Endothelial cell of hepatic sinusoid (primary cell): ENCODE data around the gene DPYSL3.

Experiments used
- in situ Hi-C: cut with HindIII; loops from 2 replicates; pipeline ENCODE4 v1.10.0; 2017; ENCODE audit warnings: low sequenced_read_pairs

DPYSL3 gene

DNA sequence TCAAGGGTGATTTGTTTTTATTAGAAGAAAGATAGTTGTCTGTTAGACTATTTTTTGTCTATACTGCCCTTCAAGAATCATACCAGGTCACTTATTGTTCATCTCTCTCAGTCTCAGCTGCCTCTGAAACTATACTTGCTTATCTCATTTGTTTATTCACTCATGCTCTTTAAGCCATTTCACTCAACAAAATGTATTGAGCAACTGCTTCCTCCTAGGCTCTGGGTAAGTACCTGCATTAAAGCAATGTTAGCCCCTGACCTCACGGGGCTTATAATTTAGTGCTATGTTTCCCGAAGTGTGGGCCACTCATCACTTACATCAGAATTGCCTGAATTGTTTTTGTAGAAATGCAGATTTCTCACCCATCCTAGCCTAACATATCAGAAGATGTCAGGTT is 100.9 kb downstream of the DPYSL3 start:
- in situ Hi-C loops: no loop called here

DNA sequence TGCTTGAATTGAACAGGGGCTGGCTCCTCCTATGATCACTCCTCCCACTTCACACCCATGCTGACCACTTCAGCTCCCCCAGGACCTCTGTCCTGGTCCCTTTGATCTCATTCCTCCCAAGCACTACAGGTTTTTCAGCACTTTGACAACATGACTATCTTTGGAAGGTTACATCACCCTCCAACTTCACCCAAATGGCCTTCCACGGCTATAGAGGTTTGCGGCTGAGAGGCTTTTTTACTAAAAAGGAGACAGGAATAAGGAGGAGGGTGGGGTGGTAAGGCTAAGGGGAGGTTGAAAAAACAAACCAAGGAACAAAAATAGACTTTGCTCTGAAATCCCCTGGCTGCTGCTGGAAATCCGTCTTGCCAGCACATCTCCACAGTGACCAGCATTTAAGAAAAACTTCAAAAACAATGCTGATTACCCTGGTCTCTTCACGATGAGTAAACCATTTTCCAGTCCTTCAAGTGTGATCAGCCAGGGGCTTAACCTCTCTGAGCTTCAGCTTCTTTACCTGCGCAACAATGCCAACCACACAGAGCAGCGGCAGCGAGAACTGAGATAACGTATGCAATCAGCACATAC is 102.7 kb downstream of the DPYSL3 start:
- in situ Hi-C loops: no loop called here

DNA sequence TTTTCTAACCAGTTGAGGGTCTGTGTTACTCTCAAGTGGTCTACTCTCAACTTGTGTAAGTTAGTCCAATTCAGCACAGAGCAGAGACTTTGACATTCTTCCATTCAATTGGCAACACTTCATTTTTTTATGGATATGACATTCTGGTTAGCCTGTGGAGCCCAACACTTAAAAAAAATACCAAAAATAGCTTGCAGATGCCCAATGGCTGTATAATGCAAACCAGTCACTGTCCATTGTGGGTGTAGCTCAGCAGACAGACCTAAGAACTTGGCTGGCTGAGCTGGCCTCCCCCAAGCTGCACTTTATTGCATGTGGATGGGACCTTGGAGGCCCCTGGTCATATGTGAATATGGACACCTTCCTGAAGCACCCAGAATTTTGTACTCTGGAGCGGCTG is 103.2 kb downstream of the DPYSL3 start:
- in situ Hi-C loops: no loop called here

DNA sequence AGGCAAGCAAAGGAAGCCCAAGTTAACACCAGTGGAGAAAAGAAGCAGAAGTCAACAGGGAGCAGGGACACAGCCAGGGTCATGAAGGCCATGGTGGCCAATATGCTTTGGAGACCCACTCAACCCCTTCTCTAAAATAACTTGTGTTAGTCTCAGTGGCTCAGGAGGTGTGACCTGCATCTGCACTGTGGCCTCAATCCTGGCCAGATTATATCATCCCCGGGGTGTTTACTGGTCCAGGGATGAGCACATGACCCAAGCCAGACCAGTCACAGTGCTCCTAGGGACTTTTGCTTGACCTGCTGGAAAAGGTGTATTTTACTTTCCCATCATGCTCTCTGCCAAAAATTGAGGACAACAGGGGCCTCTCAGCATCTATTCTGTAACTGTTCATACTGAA is 105.2 kb downstream of the DPYSL3 start:
- in situ Hi-C loops: no loop called here

DNA sequence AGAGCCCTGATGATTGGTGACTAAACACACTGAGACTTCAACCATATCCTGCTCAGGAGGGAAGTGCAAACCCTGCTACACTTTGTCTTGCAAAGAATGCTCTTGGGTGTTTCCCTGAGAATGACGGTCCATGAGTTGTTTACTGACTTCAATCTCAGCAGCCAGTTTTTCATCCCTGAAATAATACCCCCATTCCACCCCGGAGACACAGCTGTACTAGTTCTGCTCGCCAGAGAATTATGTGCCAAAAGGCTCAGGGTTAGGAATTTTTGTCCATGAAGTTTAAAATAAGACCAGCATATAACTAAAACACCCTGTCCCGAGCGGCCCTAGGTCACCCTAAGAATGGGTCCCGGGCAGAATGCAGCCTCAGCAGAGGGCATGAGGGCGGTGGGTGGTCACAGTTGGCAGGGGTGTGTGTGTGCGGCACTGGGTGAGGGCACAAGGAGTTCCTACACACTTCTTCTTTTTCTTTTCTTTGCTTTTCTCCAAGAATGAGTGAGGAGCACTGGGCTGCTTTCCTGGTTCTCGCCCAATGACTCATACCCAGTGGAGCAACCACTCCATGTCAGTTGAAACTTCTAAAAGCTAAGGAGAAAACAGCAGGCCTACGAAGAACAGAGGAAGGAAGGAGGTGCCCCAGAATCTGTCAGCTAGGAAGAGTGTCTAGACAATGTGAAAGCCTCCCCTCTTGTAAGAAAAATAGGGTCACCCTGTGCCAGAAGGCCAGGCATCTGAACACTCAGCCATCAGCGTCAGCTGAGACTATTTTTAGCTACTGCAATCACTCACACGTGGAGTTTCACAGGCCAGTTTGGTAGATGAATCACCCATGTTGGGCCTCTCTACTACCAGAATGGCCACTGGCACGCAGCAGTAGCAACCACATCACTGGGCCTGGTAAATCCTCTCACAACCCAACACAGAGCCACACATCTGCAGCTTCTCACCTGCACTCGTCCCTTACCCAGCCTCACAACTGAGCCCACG is 105.9 kb downstream of the DPYSL3 start:
- in situ Hi-C loops: no loop called here

DNA sequence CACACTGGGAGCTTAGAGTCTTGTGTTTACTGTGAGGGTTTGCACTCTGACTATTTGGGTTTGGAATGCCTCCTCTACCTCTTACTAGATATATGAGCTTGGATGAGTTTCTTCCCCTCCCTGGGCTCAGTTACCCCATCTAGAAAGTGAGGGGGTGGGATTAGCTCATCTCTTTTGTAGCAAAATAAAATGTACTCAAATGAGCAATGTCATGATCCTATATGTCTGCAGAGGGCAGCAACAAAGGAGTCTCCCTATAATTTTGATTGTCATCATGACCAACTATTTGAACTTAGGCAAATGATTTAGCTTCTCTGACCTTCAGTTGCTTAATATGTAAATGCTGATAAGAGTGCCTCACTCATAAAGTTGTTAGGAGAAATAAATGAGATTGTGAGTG is 109.0 kb downstream of the DPYSL3 start:
- in situ Hi-C loops: no loop called here

DNA sequence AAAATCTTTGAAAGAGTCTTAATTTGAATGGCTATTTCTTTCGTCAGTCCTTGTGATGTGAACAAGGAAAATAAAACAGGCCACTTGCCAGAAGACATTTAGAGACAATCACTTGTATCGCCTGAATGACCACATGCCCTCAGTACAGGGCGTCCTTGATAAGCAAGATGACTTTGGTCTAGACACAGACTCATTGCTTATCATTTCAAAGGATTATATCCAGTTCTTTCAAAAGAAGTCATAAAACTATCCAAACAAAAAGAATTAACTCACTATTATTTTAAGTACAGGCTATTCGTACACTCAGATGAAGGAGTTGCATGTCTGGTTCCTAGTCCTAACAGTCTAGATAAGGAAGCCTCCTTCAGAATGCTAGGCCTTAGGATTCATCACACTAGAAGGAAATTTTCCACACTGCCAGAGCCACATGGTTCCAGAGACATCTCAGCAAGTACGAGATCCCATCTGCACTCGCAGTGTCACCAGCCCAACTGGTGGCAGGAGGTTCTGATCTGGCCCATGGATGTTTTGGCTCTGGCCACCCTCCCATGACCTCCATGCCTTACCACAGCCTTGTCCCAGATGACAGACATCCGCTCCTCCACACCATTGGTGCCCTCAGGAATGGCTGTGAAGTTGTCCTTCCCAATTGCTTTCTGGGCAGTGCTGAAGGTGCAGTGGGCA is 109.6 kb downstream of the DPYSL3 start:
- in situ Hi-C loops: no loop called here

DNA sequence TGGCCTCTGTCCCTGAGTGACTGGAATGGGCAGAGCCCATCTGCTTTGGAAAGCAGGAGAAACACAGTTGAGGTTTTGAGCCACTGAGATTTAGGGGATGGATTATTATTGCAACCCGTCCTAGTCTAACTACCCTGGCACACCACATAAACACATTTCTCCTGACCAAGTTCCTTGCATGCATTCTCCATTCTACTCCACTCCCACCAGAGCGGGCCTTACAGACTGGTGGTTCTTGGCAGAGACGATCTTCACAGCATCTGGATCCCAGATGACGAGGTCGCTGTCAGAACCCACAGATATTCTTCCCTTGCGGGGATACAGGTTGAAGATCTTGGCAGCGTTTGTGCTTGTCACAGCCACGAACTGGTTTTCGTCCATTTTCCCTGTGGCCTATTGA is 111.0 kb downstream of the DPYSL3 start:
- in situ Hi-C loops: no loop called here

DNA sequence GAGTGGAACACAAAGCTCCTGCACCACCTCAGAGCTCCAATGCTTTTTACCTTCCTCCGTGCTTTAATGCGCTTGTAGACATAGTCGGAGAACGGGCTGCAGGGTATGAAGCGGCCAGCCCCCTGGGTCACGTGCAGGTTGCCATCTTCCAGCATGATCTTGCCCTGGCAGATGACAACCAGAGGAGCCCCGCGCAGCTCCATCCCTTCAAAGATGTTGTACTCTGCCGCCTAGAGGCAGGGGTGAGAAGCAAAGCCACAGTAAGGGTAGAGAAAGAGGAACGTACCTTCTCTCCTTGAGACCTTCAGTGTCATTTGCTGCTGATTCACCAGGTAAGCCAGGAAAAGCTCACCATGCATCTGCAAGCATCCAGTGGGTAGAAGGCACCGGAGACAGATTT is 112.3 kb downstream of the DPYSL3 start:
- in situ Hi-C loops: no loop called here

DNA sequence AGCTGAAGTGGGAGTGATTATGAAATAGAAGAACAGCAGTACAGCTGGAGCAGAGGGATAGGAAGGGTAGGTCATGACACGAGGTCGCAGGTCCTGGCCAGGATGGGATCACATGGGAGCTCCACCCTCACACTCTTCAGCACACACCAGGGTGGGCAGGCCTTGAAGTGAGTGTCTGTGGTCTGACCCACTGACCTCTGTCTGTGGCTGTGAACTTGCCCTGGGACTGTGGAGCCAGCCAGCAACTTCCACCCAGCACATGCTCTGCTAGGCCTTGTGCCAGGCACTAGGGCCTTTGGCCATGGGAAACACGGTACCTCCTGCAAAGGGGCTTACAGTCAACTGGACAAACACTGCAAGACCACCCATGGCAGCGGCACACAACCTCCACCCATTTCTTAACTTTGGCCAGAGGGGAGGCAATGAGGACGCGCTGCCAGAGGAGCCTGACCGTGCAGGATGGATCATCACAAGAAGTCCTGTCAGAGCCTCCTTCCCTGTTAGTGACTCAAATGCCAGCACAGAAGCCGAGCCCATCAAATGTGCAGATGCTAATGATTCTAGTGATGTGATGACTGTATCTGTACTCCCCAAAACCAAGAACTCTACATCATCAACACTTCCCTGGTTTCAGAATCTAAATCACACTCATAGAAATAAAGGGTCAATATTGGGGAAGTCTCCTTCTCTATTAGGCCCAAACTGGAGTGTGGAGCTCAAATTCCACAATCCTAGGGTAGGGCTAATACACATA is 113.6 kb downstream of the DPYSL3 start:
- in situ Hi-C loops: no loop called here

DNA sequence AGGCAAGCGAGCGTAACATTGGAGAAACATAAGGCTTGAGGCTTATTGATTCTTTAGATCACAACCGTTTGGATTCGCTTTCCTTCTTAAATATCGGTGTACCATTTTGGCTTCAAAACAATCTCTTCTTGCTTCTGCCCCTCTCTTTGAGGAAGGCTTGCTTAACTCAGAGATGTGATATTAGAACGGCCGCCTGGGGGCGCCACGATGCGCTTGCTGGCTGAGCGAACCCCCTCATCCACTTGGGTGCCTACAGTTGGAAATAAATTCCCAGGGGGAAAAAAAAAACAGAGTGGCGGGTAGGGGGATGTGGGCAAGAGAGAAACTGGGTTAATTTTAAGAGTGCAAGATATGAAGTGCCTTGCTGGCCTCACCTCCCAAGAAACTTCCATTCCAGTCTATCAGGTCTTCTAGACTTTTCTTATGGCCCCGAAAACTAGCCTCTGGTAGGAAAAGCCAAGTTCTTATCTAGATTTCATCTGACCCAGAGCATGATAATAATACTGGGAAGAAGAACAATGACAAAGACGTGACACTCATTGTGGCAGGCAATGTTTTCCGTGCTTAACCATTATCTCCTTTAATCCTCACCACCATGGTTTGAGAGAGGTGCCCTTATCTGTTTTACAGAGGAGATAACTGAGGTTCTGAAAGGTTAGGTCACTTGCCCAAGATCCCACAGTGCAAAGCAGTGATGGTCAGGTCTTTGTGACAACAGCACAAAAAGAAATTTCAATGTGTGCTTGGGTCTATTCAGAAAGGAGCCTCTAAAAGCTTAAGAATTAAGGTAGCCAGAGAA is 115.8 kb downstream of the DPYSL3 start:
- in situ Hi-C loops: loop anchor here (5.0 kb wide), 1 partner anchor 183 kb away; no protein-coding TSS in a partner anchor

DNA sequence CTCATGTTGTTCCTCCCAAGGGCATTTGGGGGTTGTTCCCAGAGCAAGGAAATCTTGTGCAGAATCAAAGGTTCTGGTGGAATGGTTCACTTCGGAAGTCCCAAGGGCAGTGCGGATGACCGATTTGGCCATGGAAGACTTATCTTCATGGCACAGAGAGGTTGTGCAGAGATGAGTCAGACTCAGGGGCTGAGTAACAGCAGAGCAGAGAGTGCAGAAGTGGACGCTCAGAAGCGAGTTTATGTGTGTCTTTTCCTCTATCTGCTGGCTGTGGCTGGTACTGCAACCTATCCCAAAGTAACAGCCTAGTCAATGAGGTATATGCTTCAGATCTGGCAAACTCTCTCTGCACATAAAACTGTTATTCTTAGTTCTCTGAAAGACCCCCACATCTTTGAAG is 118.1 kb downstream of the DPYSL3 start:
- in situ Hi-C loops: loop anchor here (5.0 kb wide), 1 partner anchor 186 kb away; no protein-coding TSS in a partner anchor

DNA sequence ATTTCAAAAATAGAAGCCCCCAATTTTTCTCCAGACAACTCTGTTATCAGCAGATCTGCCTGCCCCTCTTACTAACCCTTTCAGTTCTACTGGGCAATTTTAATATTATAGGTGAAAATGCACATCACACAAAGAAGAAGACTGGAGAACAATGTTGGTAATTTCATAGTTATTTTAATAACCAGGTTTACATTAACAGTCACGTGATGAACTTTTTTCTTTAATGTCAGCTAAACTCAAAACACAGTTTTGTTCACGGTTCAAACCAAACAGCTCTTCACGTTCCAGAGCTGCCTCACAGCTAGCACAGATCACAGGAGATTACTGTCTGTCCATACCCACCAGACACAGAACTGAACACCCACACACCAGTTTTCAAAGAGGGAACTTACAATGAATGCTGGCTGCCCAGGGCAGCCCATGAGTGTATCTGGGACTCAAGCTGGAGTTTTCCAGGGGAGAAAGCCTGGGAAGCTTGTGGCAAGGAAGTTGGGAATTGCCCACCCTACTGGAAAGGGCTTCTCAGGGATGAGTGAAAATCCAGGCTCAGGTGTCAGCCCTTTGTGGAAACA is 119.1 kb downstream of the DPYSL3 start:
- in situ Hi-C loops: loop anchor here (5.0 kb wide), 1 partner anchor 187 kb away; no protein-coding TSS in a partner anchor

DNA sequence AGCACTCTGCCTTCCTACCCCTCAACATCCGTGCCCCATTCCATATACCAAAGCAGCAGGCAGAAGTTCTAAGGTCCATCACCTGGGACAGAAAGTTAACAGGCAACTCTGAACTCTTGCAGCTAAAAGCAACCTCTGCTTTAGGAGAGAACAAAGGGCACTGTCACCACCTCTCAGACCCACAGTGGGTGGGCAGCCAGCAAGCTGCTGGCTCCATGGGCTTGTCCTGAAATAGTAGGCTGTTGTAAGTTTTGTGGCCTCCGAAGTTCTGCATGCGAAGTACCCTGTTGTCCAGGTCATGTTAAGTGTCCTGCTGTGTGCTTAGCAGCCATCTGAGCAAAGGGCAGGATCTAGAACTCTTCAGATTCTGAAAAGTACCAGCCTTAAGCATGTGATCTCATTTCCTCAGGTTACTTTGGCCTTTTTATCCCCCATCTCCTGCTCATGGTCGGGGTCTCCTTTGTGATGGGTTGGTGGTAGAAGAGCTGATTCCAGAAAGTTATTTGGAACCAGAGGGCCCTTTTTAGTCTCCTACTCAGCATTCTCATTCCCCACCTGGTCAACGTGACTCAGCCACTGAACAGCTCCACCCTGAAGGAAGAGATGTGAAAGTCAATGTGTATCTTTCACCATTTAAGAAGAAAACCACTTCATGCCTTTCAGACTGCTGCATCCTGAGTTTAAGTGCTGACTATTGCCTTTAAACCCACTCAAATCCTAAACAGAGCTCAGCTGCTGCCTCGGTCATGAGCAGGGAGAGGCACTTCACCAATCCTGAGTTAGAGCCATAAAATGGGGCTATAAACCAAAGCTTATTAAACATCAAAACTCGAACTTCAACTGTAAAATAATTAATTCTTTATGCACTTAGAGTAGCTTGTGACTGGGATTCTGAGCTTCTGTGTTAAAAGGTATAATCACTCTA is 121.4 kb downstream of the DPYSL3 start:
- in situ Hi-C loops: loop anchor here (5.0 kb wide), 1 partner anchor 49 kb away; no protein-coding TSS in a partner anchor

DNA sequence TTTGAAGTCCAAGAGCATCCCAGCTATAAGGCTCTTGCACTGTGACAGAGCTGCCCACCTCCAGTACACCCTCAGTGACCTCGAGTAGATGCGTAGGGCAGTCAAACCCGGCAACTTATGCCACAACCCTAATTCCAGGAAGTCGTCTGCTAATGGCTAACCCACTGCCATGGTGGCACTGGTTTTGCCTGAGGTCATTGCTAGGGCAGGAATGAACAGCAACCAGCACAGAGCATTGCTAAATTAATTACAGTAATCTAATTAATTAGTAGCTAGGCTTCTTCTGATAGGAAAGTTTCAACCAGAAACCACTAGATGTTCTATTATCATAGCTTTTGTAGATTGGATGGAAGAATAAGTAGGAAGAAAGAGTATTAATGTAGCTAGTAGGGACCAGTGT is 122.8 kb downstream of the DPYSL3 start:
- in situ Hi-C loops: loop anchor here (5.0 kb wide), 1 partner anchor 50 kb away; no protein-coding TSS in a partner anchor

DNA sequence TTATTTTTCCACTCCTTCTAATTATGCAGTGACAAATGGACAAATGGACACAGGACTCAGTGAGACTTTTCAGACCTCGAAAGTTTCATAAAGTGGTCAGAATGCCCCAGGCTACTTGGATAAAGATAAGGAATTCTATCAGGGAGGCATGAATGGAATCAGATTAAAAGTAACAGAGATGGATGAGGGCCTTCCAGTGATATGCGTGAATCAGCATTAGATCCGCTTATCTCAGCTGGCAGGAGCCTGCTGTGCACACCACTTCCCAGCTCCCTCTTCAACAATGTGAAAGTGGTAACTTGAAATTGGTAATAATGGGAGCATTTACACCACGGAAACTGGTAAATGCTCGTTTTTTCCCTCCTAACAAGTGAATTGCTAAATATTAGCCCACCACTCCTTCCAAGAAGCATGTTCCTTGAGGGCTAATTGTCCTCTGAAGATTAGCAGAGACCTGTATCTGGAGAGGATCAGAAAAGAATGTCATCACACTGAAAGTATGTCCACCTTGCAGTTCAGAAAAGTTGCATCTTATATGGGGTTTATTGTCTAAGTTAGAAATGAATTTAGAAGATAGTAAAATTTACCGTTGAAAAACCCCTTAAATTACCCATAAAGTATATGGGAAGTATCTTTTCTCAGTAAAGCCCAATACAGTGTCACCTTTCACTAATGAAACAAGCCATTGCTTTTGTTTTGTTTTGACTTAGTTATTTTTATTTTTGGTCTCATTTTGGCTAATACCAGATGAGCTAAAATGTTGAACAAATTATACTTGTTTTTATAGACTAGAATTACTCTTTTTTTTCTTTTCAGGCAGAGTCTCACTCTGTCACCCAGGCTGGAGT is 125.3 kb downstream of the DPYSL3 start:
- in situ Hi-C loops: loop anchor here (5.0 kb wide), 1 partner anchor 53 kb away; no protein-coding TSS in a partner anchor

DNA sequence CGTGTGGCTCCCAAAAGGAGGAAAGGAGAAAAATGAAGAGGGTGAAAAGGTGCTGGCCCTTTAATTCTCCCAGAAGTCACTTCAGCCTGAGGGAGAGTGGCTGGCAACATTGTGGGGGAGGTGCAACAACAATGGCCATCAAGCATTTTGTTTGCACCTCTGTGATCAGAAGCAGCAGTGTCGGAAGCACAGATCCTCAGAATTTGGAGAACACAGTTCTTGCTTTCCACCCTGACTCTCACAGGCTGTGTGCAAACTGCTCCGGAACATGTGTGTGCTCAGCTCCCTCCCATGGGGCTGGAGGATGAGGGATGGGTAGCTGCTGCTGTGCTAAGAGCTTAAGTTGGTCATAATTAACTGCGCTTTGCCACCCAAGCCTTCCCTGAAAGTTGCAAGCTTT is 127.1 kb downstream of the DPYSL3 start:
- in situ Hi-C loops: no loop called here
